HL-60 (cell line): ENCODE results near the gene CDK17.
"Not testable (repeated sequence)": the region's sequence is repeated elsewhere in the genome, so short reads cannot be mapped to it uniquely, and the experiment has no call there.

Experiments used
- DNase-seq, 2 experiments: peaks; one replicate each; pipeline ENCODE4 v3.0.0-alpha.2; 2010 to 2020; ENCODE audit warnings: low read depth in 1 of 2, low spot score in 1 of 2
- H3K27ac ChIP-seq: fragments of 250-450 bp; sonication (Bioruptor Pico); replicated peaks from 2 replicates; pipeline ENCODE4 v1.5.1; 2020; ENCODE audit warnings: mild to moderate bottlenecking, moderate library complexity
- H3K27me3 ChIP-seq: fragments of 250-450 bp; sonication (Bioruptor Pico); 2 replicates; pipeline ENCODE4 v1.5.1; 2021; ENCODE audit warnings: mild to moderate bottlenecking, moderate library complexity; ENCODE audit not compliant: insufficient read depth, poor library complexity, severe bottlenecking
- H3K4me3 ChIP-seq: replicated peaks from 2 replicates; pipeline ENCODE4 v1.5.1; 2011; ENCODE audit warnings: mild to moderate bottlenecking, control low read depth, low read length; ENCODE audit not compliant: insufficient read depth
- GABPA ChIP-seq: IDR thresholded peaks from 2 replicates; pipeline ENCODE4 v1.6.1; 2012; ENCODE audit warnings: low read depth
- POLR2AphosphoS5 ChIP-seq: IDR thresholded peaks from 2 replicates; pipeline ENCODE4 v1.6.1; 2012; ENCODE audit warnings: low read depth
- SPI1 ChIP-seq: IDR thresholded peaks from 2 replicates; pipeline ENCODE4 v1.6.1; 2012; ENCODE audit warnings: low read depth, mild to moderate bottlenecking, borderline replicate concordance
- TF ChIP-seq, protein P1 (sequence below): IDR thresholded peaks from one replicate; pipeline ENCODE4 v1.5.1; 2011; ENCODE audit warnings: low read length, control low read depth, inconsistent platforms; ENCODE audit not compliant: insufficient read depth
- TF ChIP-seq, protein P2 (sequence below): IDR thresholded peaks from 2 replicates; pipeline ENCODE4 v1.6.1; 2012; ENCODE audit warnings: low read depth; ENCODE audit not compliant: insufficient replicate concordance

Gene CDK17

DNA sequence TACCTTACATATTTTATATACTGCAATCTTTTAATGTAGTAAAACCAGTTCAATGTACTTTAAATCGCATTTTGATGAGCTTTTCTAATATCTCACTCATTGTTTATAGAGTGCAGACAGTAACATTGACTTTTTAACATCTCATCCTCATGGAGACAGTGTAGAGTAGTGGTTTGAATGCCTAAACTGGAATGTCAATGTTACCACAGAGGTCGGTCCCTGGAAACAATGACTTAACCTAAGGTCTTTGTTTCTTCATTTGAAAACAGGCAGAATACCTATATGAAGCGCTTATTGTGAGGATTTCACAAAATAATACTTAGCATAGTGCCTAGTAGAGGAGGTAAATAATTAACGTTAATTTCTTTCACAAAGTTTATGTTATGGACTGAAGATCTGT is 5.0 kb downstream of the CDK17 start:
- TF ChIP-seq, protein P1, sequence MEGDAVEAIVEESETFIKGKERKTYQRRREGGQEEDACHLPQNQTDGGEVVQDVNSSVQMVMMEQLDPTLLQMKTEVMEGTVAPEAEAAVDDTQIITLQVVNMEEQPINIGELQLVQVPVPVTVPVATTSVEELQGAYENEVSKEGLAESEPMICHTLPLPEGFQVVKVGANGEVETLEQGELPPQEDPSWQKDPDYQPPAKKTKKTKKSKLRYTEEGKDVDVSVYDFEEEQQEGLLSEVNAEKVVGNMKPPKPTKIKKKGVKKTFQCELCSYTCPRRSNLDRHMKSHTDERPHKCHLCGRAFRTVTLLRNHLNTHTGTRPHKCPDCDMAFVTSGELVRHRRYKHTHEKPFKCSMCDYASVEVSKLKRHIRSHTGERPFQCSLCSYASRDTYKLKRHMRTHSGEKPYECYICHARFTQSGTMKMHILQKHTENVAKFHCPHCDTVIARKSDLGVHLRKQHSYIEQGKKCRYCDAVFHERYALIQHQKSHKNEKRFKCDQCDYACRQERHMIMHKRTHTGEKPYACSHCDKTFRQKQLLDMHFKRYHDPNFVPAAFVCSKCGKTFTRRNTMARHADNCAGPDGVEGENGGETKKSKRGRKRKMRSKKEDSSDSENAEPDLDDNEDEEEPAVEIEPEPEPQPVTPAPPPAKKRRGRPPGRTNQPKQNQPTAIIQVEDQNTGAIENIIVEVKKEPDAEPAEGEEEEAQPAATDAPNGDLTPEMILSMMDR, result no peak
- TF ChIP-seq SPI1 (no peak), POLR2AphosphoS5 (no peak), GABPA (no peak)
- TF ChIP-seq, protein P2, sequence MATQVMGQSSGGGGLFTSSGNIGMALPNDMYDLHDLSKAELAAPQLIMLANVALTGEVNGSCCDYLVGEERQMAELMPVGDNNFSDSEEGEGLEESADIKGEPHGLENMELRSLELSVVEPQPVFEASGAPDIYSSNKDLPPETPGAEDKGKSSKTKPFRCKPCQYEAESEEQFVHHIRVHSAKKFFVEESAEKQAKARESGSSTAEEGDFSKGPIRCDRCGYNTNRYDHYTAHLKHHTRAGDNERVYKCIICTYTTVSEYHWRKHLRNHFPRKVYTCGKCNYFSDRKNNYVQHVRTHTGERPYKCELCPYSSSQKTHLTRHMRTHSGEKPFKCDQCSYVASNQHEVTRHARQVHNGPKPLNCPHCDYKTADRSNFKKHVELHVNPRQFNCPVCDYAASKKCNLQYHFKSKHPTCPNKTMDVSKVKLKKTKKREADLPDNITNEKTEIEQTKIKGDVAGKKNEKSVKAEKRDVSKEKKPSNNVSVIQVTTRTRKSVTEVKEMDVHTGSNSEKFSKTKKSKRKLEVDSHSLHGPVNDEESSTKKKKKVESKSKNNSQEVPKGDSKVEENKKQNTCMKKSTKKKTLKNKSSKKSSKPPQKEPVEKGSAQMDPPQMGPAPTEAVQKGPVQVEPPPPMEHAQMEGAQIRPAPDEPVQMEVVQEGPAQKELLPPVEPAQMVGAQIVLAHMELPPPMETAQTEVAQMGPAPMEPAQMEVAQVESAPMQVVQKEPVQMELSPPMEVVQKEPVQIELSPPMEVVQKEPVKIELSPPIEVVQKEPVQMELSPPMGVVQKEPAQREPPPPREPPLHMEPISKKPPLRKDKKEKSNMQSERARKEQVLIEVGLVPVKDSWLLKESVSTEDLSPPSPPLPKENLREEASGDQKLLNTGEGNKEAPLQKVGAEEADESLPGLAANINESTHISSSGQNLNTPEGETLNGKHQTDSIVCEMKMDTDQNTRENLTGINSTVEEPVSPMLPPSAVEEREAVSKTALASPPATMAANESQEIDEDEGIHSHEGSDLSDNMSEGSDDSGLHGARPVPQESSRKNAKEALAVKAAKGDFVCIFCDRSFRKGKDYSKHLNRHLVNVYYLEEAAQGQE, result no peak
- H3K27me3 ChIP-seq, result no peaks in the 10 kb centered on the region
- H3K4me3 ChIP-seq, result no peak overlapping the region
- no peak for DNase-seq
- H3K27ac ChIP-seq, result no peak overlapping the region

DNA sequence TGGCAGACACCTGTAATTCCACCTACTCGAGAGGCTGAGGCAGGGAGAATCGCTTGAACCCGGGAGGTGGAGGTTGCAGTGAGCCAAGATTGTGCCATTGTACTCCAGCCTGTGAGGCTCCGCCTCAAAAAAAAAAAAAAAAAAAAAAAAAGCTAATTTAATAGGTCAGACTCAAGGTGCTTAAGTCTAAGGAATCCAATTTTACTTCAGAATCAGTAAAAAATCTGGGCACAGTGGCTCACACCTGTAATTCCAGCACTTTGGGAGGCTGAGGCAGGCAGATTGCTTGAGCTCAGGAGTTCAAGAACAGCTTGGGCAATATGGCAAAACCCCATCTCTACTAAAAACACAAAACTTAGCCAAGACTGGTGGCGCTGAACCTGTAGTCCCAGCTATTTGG is 7.0 kb downstream of the CDK17 start:
- DNase-seq, H3K27me3 ChIP-seq, H3K27ac ChIP-seq, H3K4me3 ChIP-seq: not testable (repeated sequence)

DNA sequence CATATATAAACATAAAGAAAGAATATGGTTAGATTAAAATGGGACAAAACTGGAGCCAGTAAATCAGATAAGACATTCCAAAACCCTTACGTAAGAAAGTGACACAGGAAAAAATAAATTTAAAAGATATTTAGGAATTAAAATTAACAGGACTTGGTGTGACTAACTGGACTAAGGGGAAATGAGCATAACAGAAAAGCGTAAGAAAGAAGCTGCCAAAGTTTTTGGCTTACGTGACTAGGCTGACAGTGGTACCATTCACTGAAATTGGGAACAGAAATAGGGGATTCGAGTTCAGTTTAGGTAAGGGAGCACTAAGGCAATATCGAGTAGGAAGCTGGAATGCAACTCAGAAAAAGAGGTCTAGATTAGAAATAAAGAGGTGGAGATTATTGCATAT is 7.8 kb downstream of the CDK17 start:
- Histone ChIP-seq H3K27ac (no peak overlapping the region), H3K4me3 (no peak overlapping the region), H3K27me3 (no peaks in the 10 kb centered on the region)
- no peak for DNase-seq
- TF ChIP-seq, protein P2, result no peak
- no peak for TF ChIP-seq SPI1
- TF ChIP-seq GABPA, result no peak
- TF ChIP-seq, protein P1, result no peak
- no peak for TF ChIP-seq POLR2AphosphoS5

DNA sequence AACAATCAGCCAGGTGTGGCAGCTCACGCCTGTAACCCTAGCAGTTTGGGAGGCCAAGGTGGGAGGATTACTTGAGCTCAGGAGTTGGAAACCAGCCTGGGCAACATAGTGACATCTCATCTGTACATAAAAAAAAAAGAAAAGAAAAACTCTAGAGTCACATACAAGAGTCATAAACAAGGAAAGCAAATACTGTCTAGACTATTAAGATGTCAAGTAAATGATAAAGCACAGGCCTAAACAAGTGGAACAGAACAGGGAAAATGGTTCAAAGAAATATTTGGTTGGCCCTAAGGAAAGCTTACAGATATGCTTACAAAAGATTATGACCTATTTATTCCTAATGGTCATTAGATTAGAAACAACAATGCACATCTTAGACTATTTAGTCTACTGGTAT is 12.3 kb downstream of the CDK17 start:
- no peaks in the 10 kb centered on the region for H3K27me3 ChIP-seq
- H3K27ac ChIP-seq, result no peak overlapping the region
- H3K4me3 ChIP-seq, result no peak overlapping the region
- no peak for DNase-seq
- TF ChIP-seq, protein P1, result no peak
- TF ChIP-seq GABPA (no peak), SPI1 (no peak), POLR2AphosphoS5 (no peak)
- TF ChIP-seq, protein P2, result no peak
